Subcutaneous abdominal adipose tissue (tissue), 5 donors: ENCODE measurements around the gene ZBED2.

Experiments
- H3K27ac ChIP-seq: one replicate; pipeline ENCODE4 v1.7.0; 2013; ENCODE audit warnings: low read depth, mild to moderate bottlenecking, inconsistent platforms, low read length, moderate library complexity
- H3K27me3 ChIP-seq, 5 donors: one replicate each; pipeline ENCODE4 v1.7.0; 2013; ENCODE audit warnings: low read length in 5 of 5, inconsistent platforms in 1 of 5; ENCODE audit not compliant: control insufficient read depth in 5 of 5, insufficient read depth in 4 of 5
- H3K36me3 ChIP-seq, 5 donors: one replicate each; pipeline ENCODE4 v1.7.0; 2013; ENCODE audit warnings: low read length in 5 of 5; ENCODE audit not compliant: control insufficient read depth in 5 of 5, insufficient read depth in 5 of 5
- H3K4me1 ChIP-seq, 5 donors: one replicate each; pipeline ENCODE4 v1.7.0; 2013; ENCODE audit warnings: low read length in 5 of 5, mild to moderate bottlenecking in 3 of 5, moderate library complexity in 1 of 5; ENCODE audit not compliant: control insufficient read depth in 5 of 5, insufficient read depth in 5 of 5
- H3K4me3 ChIP-seq, 5 donors: one replicate each; pipeline ENCODE4 v1.7.0; 2013; ENCODE audit warnings: low read length in 5 of 5, low read depth in 1 of 5
- H3K9ac ChIP-seq, 5 donors: one replicate each; pipeline ENCODE4 v1.7.0; 2013; ENCODE audit warnings: low read length in 5 of 5, mild to moderate bottlenecking in 4 of 5, moderate library complexity in 3 of 5
- H3K9me3 ChIP-seq, 5 donors: one replicate each; pipeline ENCODE4 v1.7.0; 2013; ENCODE audit warnings: low read length in 5 of 5; ENCODE audit not compliant: control insufficient read depth in 5 of 5
- donor health status: healthy.
- donor health status: healthy.
- donor health status: healthy.
- donor health status: healthy.
- donor health status: healthy.

Gene ZBED2

GRCh38 chr3:111579495-111579894, 15.7 kb downstream of the ZBED2 start:
- H3K4me1 ChIP-seq: peaks cover 0 to 9% (median 0%) of the 10 kb centered on the region in 5 donors
- no peak overlapping the region for H3K27ac ChIP-seq
- H3K9me3 ChIP-seq: no peaks in the 10 kb centered on the region
- H3K36me3 ChIP-seq: no peaks in the 10 kb centered on the region
- no peak overlapping the region for H3K9ac ChIP-seq
- no peaks in the 10 kb centered on the region for H3K27me3 ChIP-seq
- no peak overlapping the region for H3K4me3 ChIP-seq

GRCh38 chr3:111578867-111579266, 16.3 kb downstream of the ZBED2 start:
- Histone ChIP-seq H3K36me3 (no peaks in the 10 kb centered on the region), H3K4me3 (no peak overlapping the region), H3K9me3 (no peaks in the 10 kb centered on the region), H3K4me1 (peaks cover 0 to 5% (median 0%) of the 10 kb centered on the region in 5 donors), H3K9ac (no peak overlapping the region), H3K27ac (no peak overlapping the region), H3K27me3 (no peaks in the 10 kb centered on the region)

GRCh38 chr3:111577798-111578685, 17.1 kb downstream of the ZBED2 start:
- Histone ChIP-seq H3K9ac (no peak overlapping the region), H3K4me1 (no peaks in the 10 kb centered on the region), H3K4me3 (no peak overlapping the region), H3K36me3 (no peaks in the 10 kb centered on the region), H3K27me3 (no peaks in the 10 kb centered on the region), H3K9me3 (no peaks in the 10 kb centered on the region), H3K27ac (no peak overlapping the region)

DNA sequence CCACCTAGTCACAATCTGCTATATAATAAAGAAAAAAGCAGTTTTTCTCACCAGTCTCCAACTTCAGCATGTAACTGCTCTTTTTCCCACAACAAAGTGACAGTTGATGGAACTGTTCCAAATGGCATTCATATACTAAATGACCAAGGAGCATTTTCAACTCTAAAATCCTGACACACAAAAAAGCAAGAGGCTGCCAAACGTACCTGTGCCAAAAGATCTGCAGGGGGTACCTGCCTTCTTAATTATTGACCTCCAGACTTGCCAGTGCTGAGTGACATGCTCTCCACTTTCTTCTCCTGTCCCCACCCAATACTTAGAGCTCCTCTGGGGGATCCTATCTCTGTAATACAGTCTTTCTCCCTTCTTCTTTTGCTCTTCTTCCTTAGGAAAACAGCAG, 18.0 kb downstream of the ZBED2 start:
- no peaks in the 10 kb centered on the region for H3K9me3 ChIP-seq
- no peak overlapping the region for H3K9ac ChIP-seq
- no peaks in the 10 kb centered on the region for H3K4me1 ChIP-seq
- no peaks in the 10 kb centered on the region for H3K36me3 ChIP-seq
- no peaks in the 10 kb centered on the region for H3K27me3 ChIP-seq
- no peak overlapping the region for H3K27ac ChIP-seq
- H3K4me3 ChIP-seq: no peak overlapping the region

- H3K9me3 ChIP-seq: no peaks in the 10 kb centered on the region
- H3K4me1 ChIP-seq: no peaks in the 10 kb centered on the region
- H3K27me3 ChIP-seq: no peaks in the 10 kb centered on the region
- no peaks in the 10 kb centered on the region for H3K36me3 ChIP-seq
- H3K4me3 ChIP-seq: no peak overlapping the region
- no peak overlapping the region for H3K9ac ChIP-seq
- no peak overlapping the region for H3K27ac ChIP-seq
Measured at GRCh38 chr3:111571907-111572460, 23.2 kb downstream of the ZBED2 start.

DNA sequence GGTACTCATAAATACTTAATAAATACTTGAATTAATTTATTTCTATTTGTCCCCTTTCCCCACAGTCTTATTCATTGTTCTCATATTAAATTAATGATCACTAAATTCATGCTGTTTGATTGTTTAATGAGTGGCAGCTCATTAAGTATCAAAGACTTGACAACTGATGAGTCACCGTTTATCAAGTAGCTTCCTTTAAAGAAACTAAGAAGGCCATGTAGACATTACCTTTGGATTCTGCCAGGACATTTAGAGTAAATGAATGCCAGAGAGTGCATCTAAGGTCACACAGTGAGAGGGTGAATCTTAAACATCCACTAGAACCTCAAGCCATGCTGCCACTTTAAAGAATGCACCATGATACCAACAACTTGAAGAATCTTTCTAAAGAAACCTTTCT, 23.9 kb downstream of the ZBED2 start:
- H3K27me3 ChIP-seq: no peaks in the 10 kb centered on the region

GRCh38 chr3:111570404-111571030, 24.6 kb downstream of the ZBED2 start:
- H3K36me3 ChIP-seq: no peaks in the 10 kb centered on the region
- H3K4me3 ChIP-seq: no peak overlapping the region
- H3K9me3 ChIP-seq: no peaks in the 10 kb centered on the region
- no peaks in the 10 kb centered on the region for H3K27me3 ChIP-seq
- no peaks in the 10 kb centered on the region for H3K4me1 ChIP-seq
- H3K9ac ChIP-seq: no peak overlapping the region
- no peak overlapping the region for H3K27ac ChIP-seq

More for the DNA sequence above, 23.9 kb downstream of the ZBED2 start:
- H3K9me3 ChIP-seq: no peaks in the 10 kb centered on the region
- no peak overlapping the region for H3K9ac ChIP-seq
- no peak overlapping the region for H3K27ac ChIP-seq
- H3K4me3 ChIP-seq: no peak overlapping the region
- H3K36me3 ChIP-seq: no peaks in the 10 kb centered on the region
- no peaks in the 10 kb centered on the region for H3K4me1 ChIP-seq

DNA sequence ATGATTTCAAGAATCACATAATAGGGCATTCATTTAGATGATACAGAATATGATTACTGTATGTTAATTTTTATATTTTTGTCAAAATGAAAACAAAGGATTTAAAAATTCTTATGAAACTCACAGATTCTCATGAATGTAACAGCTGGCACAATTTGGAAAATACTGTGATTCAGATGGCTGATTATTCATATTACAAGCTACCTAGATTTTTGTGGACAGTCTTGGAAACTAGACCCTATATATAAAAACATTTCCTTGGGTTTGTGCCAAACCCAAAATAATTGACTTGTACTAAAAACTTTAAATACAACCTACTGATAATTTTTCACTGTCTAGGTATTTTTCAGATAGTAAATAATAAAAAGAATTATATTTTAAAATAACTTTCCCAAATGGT, 26.2 kb downstream of the ZBED2 start:
- no peak overlapping the region for H3K27ac ChIP-seq
- H3K36me3 ChIP-seq: no peaks in the 10 kb centered on the region
- H3K4me3 ChIP-seq: no peak overlapping the region
- H3K9me3 ChIP-seq: no peaks in the 10 kb centered on the region
- no peak overlapping the region for H3K9ac ChIP-seq
- H3K4me1 ChIP-seq: no peaks in the 10 kb centered on the region
- no peaks in the 10 kb centered on the region for H3K27me3 ChIP-seq

GRCh38 chr3:111568355-111568754, 26.8 kb downstream of the ZBED2 start:
- Histone ChIP-seq H3K4me3 (no peak overlapping the region), H3K4me1 (no peaks in the 10 kb centered on the region), H3K9me3 (no peaks in the 10 kb centered on the region), H3K9ac (no peak overlapping the region), H3K36me3 (no peaks in the 10 kb centered on the region), H3K27ac (no peak overlapping the region), H3K27me3 (no peaks in the 10 kb centered on the region)

- no peaks in the 10 kb centered on the region for H3K27me3 ChIP-seq
- H3K4me1 ChIP-seq: no peaks in the 10 kb centered on the region
- H3K27ac ChIP-seq: no peak overlapping the region
- H3K4me3 ChIP-seq: no peak overlapping the region
- no peaks in the 10 kb centered on the region for H3K36me3 ChIP-seq
- no peaks in the 10 kb centered on the region for H3K9me3 ChIP-seq
- H3K9ac ChIP-seq: no peak overlapping the region
Measured at GRCh38 chr3:111566844-111567243, 28.3 kb downstream of the ZBED2 start.
